HG03439 (cell line): Measurements from ENCODE around the gene GAL3ST2.
"Not testable (repeated sequence)": the region's sequence is repeated elsewhere in the genome, so short reads cannot be mapped to it uniquely, and the experiment has no call there.

Experiments used
- ATAC-seq: cut with Tn5 transposase; IDR thresholded peaks from one replicate; pipeline ENCODE4 v1.9.1; 2021; ENCODE audit warnings: mild to moderate bottlenecking, moderate library complexity; ENCODE audit not compliant: unreplicated experiment

GAL3ST2 gene

GRCh38 chr2:241746084-241746483 is 30.5 kb upstream of the GAL3ST2 start:
- ATAC-seq = no peak

- no peak for ATAC-seq
Measured at GRCh38 chr2:241748468-241749256, 28.0 kb upstream of the GAL3ST2 start.

- no peak for ATAC-seq
Measured at GRCh38 chr2:241750076-241750840, 26.4 kb upstream of the GAL3ST2 start.

GRCh38 chr2:241751152-241751551 is 25.5 kb upstream of the GAL3ST2 start:
- no peak for ATAC-seq

DNA sequence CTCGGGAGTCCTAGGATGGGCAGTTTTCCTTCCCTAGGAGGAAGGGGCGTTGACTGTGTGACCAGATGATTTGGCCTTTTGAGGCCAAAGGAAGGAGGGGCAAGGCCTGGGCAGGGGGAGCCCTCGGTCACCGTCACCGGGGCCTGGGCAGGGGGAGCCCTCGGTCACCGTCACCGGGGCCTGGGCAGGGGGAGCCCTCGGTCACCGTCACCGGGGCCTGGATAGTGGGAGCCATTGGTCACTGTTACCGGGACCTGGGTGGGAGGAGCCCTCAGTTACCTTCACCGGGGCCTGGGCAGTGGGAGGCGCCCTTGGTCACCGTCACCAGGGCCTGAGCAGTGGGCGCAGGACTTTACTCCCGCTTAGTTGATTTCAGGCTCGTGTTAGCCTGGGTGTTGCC is 24.8 kb upstream of the GAL3ST2 start:
- no peak for ATAC-seq

DNA sequence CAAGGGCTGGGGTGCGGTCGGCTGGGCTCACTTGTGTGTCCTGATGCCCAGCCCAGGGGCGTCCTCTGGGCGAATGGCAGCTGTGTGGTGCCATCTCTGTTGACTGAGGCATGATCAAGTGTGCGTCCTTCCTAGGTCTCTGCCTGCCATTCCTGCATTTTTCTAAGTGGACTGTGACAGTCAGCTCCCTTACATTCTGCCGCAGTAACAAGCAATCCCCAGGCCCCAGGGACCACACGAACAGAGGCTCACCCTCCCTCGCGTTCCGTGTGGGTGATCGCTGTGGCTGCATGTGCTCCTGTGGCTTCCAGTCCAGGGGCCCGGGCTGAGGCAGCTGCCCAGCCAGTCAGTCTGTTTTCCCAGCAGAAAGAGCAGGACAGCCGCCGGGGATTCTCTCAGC is 24.4 kb upstream of the GAL3ST2 start:
- no peak for ATAC-seq

DNA sequence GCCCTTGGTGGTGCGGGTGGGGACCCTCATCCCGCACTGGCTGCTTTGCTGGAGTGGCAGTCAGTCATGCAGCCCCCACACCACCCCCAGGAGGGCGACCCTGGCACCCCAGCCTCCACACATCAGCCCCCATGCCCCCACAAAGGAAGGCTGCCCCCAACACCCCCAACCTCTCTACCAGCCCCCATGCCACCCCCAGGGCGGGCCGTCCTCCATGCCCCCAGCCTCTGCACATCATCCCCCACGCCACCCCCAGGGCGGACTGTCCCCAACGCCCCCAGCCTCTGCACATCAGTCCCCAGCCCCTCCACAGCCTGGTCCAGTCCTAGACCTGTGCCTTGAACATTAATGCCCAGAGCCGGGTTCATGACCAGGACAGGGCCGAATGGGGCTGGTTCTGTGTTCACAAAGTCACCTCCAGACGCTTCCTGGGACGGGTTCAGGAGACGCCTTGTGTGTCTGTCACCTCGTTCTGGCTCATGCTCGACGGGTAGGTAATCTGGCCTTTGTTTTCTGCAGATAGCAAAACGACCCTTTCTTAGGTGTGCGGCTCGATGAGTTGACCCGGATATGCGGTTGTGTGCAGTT is 23.8 kb upstream of the GAL3ST2 start:
- no peak for ATAC-seq

- ATAC-seq = no peak
Measured at GRCh38 chr2:241753493-241753892, 23.1 kb upstream of the GAL3ST2 start.

- ATAC-seq = no peak
Measured at GRCh38 chr2:241754042-241754441, 22.6 kb upstream of the GAL3ST2 start.

GRCh38 chr2:241755166-241755565 is 21.5 kb upstream of the GAL3ST2 start:
- no peak for ATAC-seq

DNA sequence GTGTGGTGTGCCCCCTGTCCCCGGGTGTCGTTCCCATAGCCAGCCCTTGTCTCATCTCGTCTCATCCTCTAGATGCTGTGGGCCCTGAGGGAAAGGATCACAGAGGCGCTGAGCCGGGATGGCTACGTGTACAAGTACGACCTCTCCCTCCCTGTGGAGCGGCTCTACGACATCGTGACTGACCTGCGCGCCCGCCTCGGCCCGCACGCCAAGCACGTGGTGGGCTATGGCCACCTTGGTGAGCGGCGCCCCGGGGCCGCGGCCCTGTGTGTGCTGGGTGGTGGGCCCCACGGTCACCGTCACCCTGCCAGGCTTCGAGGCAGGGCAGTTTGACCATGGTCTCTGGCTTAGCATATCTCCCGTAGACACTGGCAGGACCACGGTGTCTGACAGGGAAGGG is 20.8 kb upstream of the GAL3ST2 start:
- ATAC-seq = no peak

DNA sequence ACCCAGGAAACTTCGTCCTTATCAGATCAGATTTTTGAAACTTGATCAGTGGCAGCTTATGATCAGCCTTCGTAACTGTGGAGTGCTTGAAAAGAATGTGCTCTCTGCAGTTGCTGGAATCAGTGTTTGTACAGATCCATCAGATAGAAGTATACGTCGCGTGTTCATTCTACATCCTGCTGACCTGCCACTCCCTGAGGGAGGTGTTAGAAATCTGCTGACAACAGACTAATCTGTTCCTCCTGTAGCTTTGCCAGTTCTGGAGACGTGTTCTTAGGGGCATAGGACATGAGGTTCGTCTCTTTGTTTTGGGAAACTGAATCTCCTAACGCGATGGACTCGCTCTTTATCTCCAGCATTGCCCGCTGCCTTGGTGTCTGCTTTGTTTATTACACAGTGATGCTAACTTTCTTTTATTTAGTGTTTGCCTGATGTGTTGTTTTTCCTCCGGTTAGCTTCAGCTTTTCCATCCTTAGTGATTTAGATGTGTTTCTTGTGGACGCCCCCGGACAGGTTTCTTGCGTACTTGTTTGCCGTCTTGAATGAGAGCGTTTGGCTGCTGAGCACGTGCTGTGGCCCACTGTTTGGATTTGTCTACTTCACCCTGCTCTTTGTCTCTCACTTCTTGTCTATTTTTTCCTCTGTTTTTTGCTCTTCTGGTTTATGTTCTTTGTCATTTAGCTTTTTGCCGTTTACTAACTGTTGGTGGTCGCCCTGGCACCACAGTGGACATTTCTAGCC is 17.4 kb upstream of the GAL3ST2 start:
- no peak for ATAC-seq

GRCh38 chr2:241759893-241760292 is 16.7 kb upstream of the GAL3ST2 start:
- ATAC-seq = not testable (repeated sequence)

DNA sequence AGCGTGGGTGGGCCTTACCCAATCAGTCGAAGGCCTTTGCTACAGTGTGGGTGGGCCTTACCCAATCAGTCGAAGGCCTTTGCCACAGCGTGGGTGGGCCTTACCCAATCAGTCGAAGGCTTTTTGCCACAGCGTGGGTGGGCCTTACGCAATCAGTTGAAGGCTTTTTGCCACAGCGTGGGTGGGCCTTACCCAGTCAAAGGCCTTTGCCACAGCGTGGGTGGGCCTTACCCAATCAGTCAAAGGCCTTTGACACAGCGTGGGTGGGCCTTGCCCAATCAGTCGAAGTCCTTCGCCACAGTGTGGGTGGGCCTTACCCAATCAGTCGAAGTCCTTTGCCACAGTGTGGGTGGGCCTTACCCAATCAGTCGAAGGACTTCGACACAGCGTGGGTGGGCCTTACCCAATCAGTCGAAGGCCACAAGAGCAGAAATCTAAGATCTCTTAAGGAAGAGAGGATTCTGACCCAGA is 16.3 kb upstream of the GAL3ST2 start:
- no peak for ATAC-seq

DNA sequence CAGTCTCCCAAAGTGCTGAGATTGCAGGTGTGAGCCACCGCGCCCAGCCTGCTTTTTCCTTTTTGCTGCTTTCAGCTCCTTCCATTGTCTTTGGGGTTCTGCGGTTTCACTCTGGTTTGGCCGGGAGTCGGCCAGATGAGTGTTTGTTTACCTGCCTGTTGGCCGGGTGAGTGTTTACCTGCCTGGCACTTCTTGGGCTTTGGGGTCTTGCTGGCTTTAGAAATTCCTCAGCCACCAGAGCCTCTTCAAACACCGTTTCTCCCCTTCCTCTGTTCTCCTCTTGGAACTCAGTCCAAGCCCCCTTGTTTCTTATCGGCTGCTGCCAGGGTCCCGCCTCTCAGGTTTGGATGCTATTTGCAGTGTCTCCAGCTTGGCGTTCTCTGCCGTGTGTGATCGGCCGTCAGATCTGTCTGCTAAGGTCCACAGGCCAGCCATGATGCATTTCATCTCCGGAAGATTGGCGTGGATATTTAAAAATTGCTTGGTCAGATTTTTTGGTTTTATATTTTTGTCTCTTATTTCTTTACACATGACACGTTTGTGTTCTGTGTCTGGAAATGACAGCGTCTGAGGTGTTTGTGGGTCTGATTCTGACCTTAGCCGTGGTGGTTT is 14.2 kb upstream of the GAL3ST2 start:
- no peak for ATAC-seq

DNA sequence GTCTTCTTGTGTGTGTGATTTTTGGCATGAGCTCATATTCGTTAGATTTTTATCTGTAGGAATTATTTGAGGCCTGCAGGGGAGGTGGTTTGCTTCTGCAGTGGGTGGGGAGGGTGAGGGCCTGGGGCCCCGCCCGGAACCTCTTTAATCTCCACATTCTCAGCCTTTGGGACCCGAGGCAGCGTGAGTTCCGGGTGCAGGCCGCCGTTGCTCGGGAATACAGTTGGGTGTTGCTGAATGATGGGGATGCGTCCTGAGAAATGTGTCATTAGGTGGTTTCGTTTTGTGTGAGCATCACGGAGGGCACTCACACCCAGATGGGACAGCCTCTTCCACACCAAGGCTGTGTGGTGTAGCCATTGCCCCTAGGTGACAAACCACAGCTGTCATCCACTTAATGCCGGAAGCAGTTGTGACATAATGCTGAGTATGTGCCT is 13.7 kb upstream of the GAL3ST2 start:
- ATAC-seq = peak; percentile 82

- ATAC-seq = no peak
Measured at GRCh38 chr2:241763551-241764274, 12.9 kb upstream of the GAL3ST2 start.

DNA sequence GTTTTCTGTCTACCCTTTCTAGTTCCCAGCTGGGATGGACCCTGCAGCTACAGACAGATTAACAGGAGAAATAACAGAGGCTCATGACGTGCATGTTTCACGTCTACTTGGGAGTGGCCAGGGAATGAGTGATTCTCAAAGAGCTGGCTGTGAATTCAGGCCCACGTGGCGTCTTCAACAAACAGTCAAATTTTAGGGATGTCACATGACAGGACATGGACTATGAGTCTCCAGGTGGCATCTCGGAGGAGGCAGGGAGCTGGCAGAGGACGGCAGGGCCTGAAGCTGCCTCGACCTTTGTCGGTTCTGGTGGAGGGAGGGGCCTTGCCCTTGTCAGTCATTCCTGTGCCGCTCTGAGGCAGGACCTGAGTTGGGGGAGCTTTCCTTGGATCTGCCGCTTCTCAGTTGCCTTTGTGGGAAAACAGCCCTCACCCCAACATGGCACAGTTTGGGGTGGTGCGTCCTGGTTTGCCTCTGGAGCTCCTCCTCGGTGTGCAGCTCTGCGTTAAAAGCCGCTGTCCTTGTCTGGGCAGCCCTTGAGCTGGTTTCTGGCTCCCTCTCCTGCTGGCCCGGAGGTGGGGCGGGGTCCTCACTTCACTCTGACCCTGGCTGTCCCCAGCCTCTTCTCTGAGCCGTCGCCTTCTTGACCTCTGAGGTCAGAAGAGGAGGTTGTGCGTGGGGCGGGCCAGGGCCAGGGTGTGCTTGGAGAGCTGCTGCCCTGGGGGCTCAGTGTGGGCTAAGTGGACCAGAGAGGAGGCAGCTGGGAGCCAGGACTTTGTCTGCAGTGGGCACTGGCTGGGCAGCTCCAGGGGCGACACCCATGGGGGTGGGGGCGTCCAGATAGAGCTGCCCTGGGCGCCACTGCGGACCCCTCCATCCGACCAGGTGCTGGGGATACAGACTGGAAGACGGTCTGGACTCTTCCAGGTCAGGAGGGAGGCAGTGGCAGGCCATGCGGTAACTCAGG is 12.1 kb upstream of the GAL3ST2 start:
- ATAC-seq = no peak
